LNCAP (cell line): ENCODE results near the gene ISLR2.
"Not testable (repeated sequence)": the region's sequence is repeated elsewhere in the genome, so short reads cannot be mapped to it uniquely, and the experiment has no call there.

ENCODE experiments used
- CTCF ChIP-seq: fragments of 450-650 bp; IDR thresholded peaks from 2 replicates; pipeline ENCODE4 v1.5.1; 2017; ENCODE audit warnings: mild to moderate bottlenecking

ISLR2 gene

GRCh38 chr15:74130155-74130848, at the start of gene ISLR2:
TSS of gene ISLR2 (plus strand) at chr15:74130586. CDS start at chr15:74132755, 2,169 bp downstream.
- no peak for TF ChIP-seq CTCF

GRCh38 chr15:74082450-74082849, 47.9 kb upstream of the ISLR2 start, which contains the start of gene GOLGA6A:
TSS of gene GOLGA6A (minus strand) at chr15:74082550. CDS start at chr15:74082509, 41 bp downstream.
- TF ChIP-seq CTCF: not testable (repeated sequence)

- no peak for TF ChIP-seq CTCF
Observed at GRCh38 chr15:74108111-74108510, 22.3 kb upstream of the ISLR2 start.

GRCh38 chr15:74108611-74109010, 21.8 kb upstream of the ISLR2 start:
- 0 out of 2 replicates have a peak, but pooled peaks have one; percentile 11 for TF ChIP-seq CTCF

GRCh38 chr15:74109713-74110112, 20.7 kb upstream of the ISLR2 start:
- no peak for TF ChIP-seq CTCF

- TF ChIP-seq CTCF: no peak
Observed at GRCh38 chr15:74120426-74120825, 10.0 kb upstream of the ISLR2 start.

GRCh38 chr15:74121039-74121438, 9.3 kb upstream of the ISLR2 start:
- no peak for TF ChIP-seq CTCF
